ENCODE results near the gene SOX5.

Gene SOX5

GRCh38 chr12:23853640-23854039 is 95.8 kb downstream of the SOX5 start:
- H3K4me3 ChIP-seq (ENCODE audit: low read depth, low read length) = no peak overlapping the region
- DNase-seq (ENCODE audit: low read depth) = no peak
- no peak for TF ChIP-seq CTCF (IDR thresholded peaks at IDR 0.05; ENCODE audit: low read depth, low read length, missing control alignments)

- no peak for TF ChIP-seq CTCF (IDR thresholded peaks at IDR 0.05; ENCODE audit: low read depth, low read length, missing control alignments)
- H3K4me3 ChIP-seq (ENCODE audit: low read depth, low read length) = no peak overlapping the region
- no peak for DNase-seq (ENCODE audit: low read depth)
These were observed 97.9 kb downstream of the SOX5 start for GRCh38 chr12:23851602-23852001.

GRCh38 chr12:23847857-23848256 is 101.6 kb downstream of the SOX5 start:
- no peak overlapping the region for H3K4me3 ChIP-seq (ENCODE audit: low read depth, low read length)
- TF ChIP-seq CTCF (IDR thresholded peaks at IDR 0.05; ENCODE audit: low read depth, low read length, missing control alignments) = no peak
- DNase-seq (ENCODE audit: low read depth) = no peak

GRCh38 chr12:23843958-23844357 is 105.5 kb downstream of the SOX5 start:
- no peak for DNase-seq (ENCODE audit: low read depth)
- no peak overlapping the region for H3K4me3 ChIP-seq (ENCODE audit: low read depth, low read length)
- TF ChIP-seq CTCF (IDR thresholded peaks at IDR 0.05; ENCODE audit: low read depth, low read length, missing control alignments) = no peak

GRCh38 chr12:23834076-23834475 is 115.4 kb downstream of the SOX5 start:
- H3K4me3 ChIP-seq (ENCODE audit: low read depth, low read length) = no peak overlapping the region
- DNase-seq (ENCODE audit: low read depth) = no peak
- no peak for TF ChIP-seq CTCF (IDR thresholded peaks at IDR 0.05; ENCODE audit: low read depth, low read length, missing control alignments)

GRCh38 chr12:23831739-23832138 is 117.7 kb downstream of the SOX5 start:
- DNase-seq (ENCODE audit: low read depth) = no peak
- no peak for TF ChIP-seq CTCF (IDR thresholded peaks at IDR 0.05; ENCODE audit: low read depth, low read length, missing control alignments)
- H3K4me3 ChIP-seq (ENCODE audit: low read depth, low read length) = no peak overlapping the region

- no peak overlapping the region for H3K4me3 ChIP-seq (ENCODE audit: low read depth, low read length)
- TF ChIP-seq CTCF (IDR thresholded peaks at IDR 0.05; ENCODE audit: low read depth, low read length, missing control alignments) = no peak
- DNase-seq (ENCODE audit: low read depth) = no peak
These were observed 119.3 kb downstream of the SOX5 start for GRCh38 chr12:23830210-23830609.

All from GM12864 (cell line).